ENCODE results near the gene INTS2.
"Not testable (repeated sequence)": the region's sequence is repeated elsewhere in the genome, so short reads cannot be mapped to it uniquely, and the experiment has no call there.

The INTS2 gene

DNA sequence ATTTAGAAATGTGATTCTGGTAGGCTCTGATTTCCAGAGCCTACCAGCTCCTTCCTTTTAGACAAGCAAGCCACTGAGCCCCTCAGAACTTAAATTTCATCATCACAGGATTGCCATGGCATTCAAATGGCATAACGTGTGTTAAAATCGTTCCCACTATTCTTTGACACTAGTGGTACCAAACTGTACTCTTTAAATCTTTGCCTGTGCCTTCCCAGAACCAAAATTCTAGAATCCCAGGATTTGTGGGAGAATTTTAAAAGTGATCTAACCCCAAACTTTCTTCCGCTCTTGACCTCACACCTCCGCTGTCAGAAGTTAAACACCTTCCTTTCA, 287 bp upstream of the INTS2 start:
- peaks cover 14% of the 10 kb centered on the region; the same call in 1 of the 2 replicates for H3K79me2 ChIP-seq (ENCODE audit: insufficient read depth, low read length)
- no peak overlapping the region for H3K27ac ChIP-seq (ENCODE audit: low read depth, low read length)
- peak overlapping the region; percentile 83 for H3K9ac ChIP-seq (ENCODE audit: low read length)
- H3K9me2 ChIP-seq (replicated peaks; ENCODE audit: insufficient read depth, low read length): no peaks in the 10 kb centered on the region
- H3F3A ChIP-seq (ENCODE audit: insufficient read depth): no peaks in the 10 kb centered on the region
- peak overlapping the region; percentile 80 for H2AFZ ChIP-seq (ENCODE audit: low read depth, low read length, severe bottlenecking)
- H4K20me1 ChIP-seq (ENCODE audit: low read depth, low read length): no peaks in the 10 kb centered on the region
- no peaks in the 10 kb centered on the region for H3K9me3 ChIP-seq (ENCODE audit: insufficient read depth, low read length)
- H3K4me2 ChIP-seq (ENCODE audit: low read depth, low read length, poor library complexity, severe bottlenecking): peak overlapping the region; percentile 90
- H3K36me3 ChIP-seq (ENCODE audit: low read length): 0 out of 2 replicates have a peak, but pooled peaks cover 6% of the 10 kb centered on the region
- no peak for TF ChIP-seq EZH2phosphoT487 (conservative IDR thresholded peaks at IDR 0.05; ENCODE audit: low read length)
- TF ChIP-seq, protein P1, sequence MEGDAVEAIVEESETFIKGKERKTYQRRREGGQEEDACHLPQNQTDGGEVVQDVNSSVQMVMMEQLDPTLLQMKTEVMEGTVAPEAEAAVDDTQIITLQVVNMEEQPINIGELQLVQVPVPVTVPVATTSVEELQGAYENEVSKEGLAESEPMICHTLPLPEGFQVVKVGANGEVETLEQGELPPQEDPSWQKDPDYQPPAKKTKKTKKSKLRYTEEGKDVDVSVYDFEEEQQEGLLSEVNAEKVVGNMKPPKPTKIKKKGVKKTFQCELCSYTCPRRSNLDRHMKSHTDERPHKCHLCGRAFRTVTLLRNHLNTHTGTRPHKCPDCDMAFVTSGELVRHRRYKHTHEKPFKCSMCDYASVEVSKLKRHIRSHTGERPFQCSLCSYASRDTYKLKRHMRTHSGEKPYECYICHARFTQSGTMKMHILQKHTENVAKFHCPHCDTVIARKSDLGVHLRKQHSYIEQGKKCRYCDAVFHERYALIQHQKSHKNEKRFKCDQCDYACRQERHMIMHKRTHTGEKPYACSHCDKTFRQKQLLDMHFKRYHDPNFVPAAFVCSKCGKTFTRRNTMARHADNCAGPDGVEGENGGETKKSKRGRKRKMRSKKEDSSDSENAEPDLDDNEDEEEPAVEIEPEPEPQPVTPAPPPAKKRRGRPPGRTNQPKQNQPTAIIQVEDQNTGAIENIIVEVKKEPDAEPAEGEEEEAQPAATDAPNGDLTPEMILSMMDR (IDR thresholded peaks at IDR 0.05; ENCODE audit: insufficient read depth, low read length, poor library complexity, severe bottlenecking): no peak
- H3K4me3 ChIP-seq (ENCODE audit: insufficient read depth, low read length, poor library complexity, severe bottlenecking): peak overlapping the region; percentile 81
- no peaks in the 10 kb centered on the region; the same call in 1 of the 2 replicates for H3K27me3 ChIP-seq (ENCODE audit: low read length)

DNA sequence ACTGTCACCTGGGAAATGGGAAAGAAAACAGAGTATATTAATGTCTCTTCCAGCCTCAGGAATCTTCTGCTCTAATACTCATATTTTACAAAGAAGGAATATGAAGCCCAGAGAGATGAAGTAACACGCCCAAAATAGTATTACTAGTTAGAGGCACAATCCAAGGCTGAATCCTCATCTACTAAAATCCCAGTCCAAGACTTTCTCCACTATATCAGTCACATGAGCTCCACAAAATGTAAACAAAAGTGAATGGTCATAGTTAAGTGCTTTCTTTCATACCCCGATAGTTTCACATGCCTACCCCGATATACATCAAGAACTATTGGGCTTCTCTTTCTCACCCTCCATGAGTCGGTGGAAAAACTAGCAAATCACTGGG, 965 bp downstream of the INTS2 start:
- Histone ChIP-seq H3K4me3 (ENCODE audit: insufficient read depth, low read length, poor library complexity, severe bottlenecking) (peak overlapping the region; percentile 81), H3K36me3 (ENCODE audit: low read length) (peaks cover 8% of the 10 kb centered on the region; the same call in 1 of the 2 replicates), H3K9me3 (ENCODE audit: insufficient read depth, low read length) (no peaks in the 10 kb centered on the region), H3K9me2 (replicated peaks; ENCODE audit: insufficient read depth, low read length) (no peaks in the 10 kb centered on the region), H3K4me2 (ENCODE audit: low read depth, low read length, poor library complexity, severe bottlenecking) (peak overlapping the region; percentile 90), H4K20me1 (ENCODE audit: low read depth, low read length) (no peaks in the 10 kb centered on the region), H3F3A (ENCODE audit: insufficient read depth) (no peaks in the 10 kb centered on the region; the same call in 1 of the 2 replicates), H3K27ac (ENCODE audit: low read depth, low read length) (peak overlapping the region; percentile 47), H3K79me2 (ENCODE audit: insufficient read depth, low read length) (peaks cover 14% of the 10 kb centered on the region; the same call in 1 of the 2 replicates), H3K27me3 (ENCODE audit: low read length) (no peaks in the 10 kb centered on the region; the same call in 1 of the 2 replicates), H3K9ac (ENCODE audit: low read length) (peak overlapping the region; percentile 83), H2AFZ (ENCODE audit: low read depth, low read length, severe bottlenecking) (peak overlapping the region; percentile 80)
- TF ChIP-seq, protein P1 (IDR thresholded peaks at IDR 0.05; ENCODE audit: insufficient read depth, low read length, poor library complexity, severe bottlenecking): no peak
- no peak for TF ChIP-seq EZH2phosphoT487 (conservative IDR thresholded peaks at IDR 0.05; ENCODE audit: low read length)

DNA sequence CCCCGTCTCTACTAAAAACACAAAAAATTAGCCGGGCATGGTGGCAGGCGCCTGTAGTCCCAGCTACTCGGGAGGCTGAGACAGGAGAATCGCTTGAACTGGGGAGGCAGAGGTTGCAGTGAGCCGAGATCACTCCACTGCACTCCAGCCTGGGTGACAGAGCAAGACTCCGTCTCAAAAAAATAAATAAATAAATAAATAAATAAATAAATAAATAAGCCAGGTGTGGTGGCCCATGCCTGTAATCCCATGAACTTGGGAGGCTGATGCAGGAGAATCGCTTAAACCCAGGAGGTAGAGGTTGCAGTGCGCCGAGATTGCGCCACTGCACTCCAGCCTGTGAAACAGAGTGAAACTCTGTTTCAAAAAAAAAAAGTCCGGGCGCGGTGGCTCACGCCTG, 12.6 kb downstream of the INTS2 start:
- H3K4me3 ChIP-seq (ENCODE audit: insufficient read depth, low read length, poor library complexity, severe bottlenecking); H3K9me3 ChIP-seq (ENCODE audit: insufficient read depth, low read length); H3K27ac ChIP-seq (ENCODE audit: low read depth, low read length); H3K4me2 ChIP-seq (ENCODE audit: low read depth, low read length, poor library complexity, severe bottlenecking); H4K20me1 ChIP-seq (ENCODE audit: low read depth, low read length); H3F3A ChIP-seq (ENCODE audit: insufficient read depth); H3K9ac ChIP-seq (ENCODE audit: low read length); H3K27me3 ChIP-seq (ENCODE audit: low read length); H3K79me2 ChIP-seq (ENCODE audit: insufficient read depth, low read length); H2AFZ ChIP-seq (ENCODE audit: low read depth, low read length, severe bottlenecking); H3K9me2 ChIP-seq (replicated peaks; ENCODE audit: insufficient read depth, low read length): not testable (repeated sequence)
- peaks cover 20% of the 10 kb centered on the region for H3K36me3 ChIP-seq (ENCODE audit: low read length)

DNA sequence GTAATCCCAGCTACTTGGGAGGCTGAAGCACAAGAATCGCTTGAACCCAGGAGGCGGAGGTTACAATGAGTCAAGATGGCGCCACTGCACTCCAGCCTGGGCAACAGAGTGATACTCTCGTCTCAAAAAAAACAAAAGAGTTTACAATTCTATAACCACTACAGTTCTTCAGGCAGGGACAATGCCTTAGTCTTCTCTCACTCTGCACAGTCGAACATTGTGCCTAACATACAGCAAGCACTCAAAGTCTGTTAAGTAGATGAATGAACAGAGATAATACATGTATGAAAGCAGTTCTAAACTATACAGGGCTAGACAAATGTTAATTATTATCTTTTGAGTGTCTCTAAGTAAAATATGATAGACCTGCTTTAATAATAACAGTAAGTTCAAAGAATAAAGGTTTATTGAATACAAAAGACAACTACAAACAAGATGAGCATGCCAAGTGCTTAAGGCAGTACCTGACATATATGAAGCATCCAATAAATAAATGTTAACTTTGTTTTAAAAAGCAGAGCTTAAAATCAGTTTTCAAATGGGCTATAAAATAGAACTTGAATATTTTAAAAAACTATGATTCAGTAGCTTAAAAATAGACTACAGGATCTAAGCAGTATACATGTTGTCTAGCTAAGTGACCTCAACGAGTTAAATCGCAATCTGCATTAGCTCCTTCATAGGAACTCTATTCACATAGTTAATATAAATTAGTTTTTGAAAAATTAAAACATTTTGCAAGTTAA, 19.3 kb downstream of the INTS2 start:
- Histone ChIP-seq H3K9me2 (replicated peaks; ENCODE audit: insufficient read depth, low read length) (no peaks in the 10 kb centered on the region), H2AFZ (ENCODE audit: low read depth, low read length, severe bottlenecking) (no peak overlapping the region), H3K36me3 (ENCODE audit: low read length) (peaks cover 26% of the 10 kb centered on the region), H3K4me2 (ENCODE audit: low read depth, low read length, poor library complexity, severe bottlenecking) (no peak overlapping the region), H3K27me3 (ENCODE audit: low read length) (no peaks in the 10 kb centered on the region), H3K9me3 (ENCODE audit: insufficient read depth, low read length) (no peaks in the 10 kb centered on the region), H4K20me1 (ENCODE audit: low read depth, low read length) (no peaks in the 10 kb centered on the region), H3K27ac (ENCODE audit: low read depth, low read length) (no peak overlapping the region), H3F3A (ENCODE audit: insufficient read depth) (no peaks in the 10 kb centered on the region), H3K9ac (ENCODE audit: low read length) (no peak overlapping the region), H3K79me2 (ENCODE audit: insufficient read depth, low read length) (no peaks in the 10 kb centered on the region), H3K4me3 (ENCODE audit: insufficient read depth, low read length, poor library complexity, severe bottlenecking) (no peak overlapping the region)
- TF ChIP-seq, protein P1 (IDR thresholded peaks at IDR 0.05; ENCODE audit: insufficient read depth, low read length, poor library complexity, severe bottlenecking): no peak
- no peak for TF ChIP-seq EZH2phosphoT487 (conservative IDR thresholded peaks at IDR 0.05; ENCODE audit: low read length)
